ENCODE data around the gene RUNX2. TPM values are rescaled to one million over a fixed set of nuclear protein-coding genes. Genes with fewer than 3 reads are reported as not detected.

The RUNX2 gene
- total and polyA plus RNA-seq, 9 of the 15 experiments (the other 6 are each of a cell fraction or from before 2014, with no cell fraction given), result 0.29 to 1.00 (median 0.43) TPM

GRCh38 chr6:45664707-45665106 is 336.6 kb downstream of the RUNX2 start (continued):
- TF ChIP-seq MNT (conservative IDR thresholded peaks at IDR 0.05), result no peak

- Histone ChIP-seq H4K20me1 (replicated peaks; ENCODE audit: control insufficient read depth, insufficient read depth, low read length) (no peaks in the 10 kb centered on the region), H3K36me3 (ENCODE audit: control insufficient read depth, insufficient read depth, low read length) (no peaks in the 10 kb centered on the region), H2AFZ (ENCODE audit: low read depth, low read length) (no peak overlapping the region), H3K9me1 (ENCODE audit: control insufficient read depth, insufficient read depth, low read length) (no peaks in the 10 kb centered on the region), H3K27me3 (ENCODE audit: control insufficient read depth in 2 of 2, insufficient read depth in 2 of 2, low read length in 2 of 2) (peaks cover 34 to 65% of the 10 kb centered on the region in 2 experiments), H3K4me2 (ENCODE audit: insufficient read depth, low read length) (no peak overlapping the region), H3K4me3 (no peak overlapping the region), H3K79me2 (ENCODE audit: control insufficient read depth, insufficient read depth, low read length) (no peaks in the 10 kb centered on the region), H3K4me1 (replicated peaks in 1 of 2; ENCODE audit: control insufficient read depth in 2 of 2, insufficient read depth in 2 of 2, low read length in 2 of 2) (peaks cover 0 to 9% of the 10 kb centered on the region in 2 experiments; a peak in 1 of 5 replicates), H3K9me3 (replicated peaks; ENCODE audit: control insufficient read depth, insufficient read depth, low read depth, low read length) (no peaks in the 10 kb centered on the region), H3K27ac (ENCODE audit: extremely low read depth, low read depth, low read length) (no peak overlapping the region), H3K9ac (ENCODE audit: insufficient read depth in 1 of 2, low read depth in 2 of 2, low read length in 2 of 2) (no peak overlapping the region)
- ChIA-PET CTCF (ENCODE audit: low intra/inter-chr PET ratio) (no interaction called here), POLR2A (no interaction called here)
- DNase-seq (ENCODE audit: extremely low read depth in 1 of 4, low spot score in 3 of 4), result no peak
- no peak for FAIRE-seq
- in situ Hi-C loops (cut with MboI) (no loop called here), intact Hi-C loops (cut with micrococcal nuclease) (no loop called here)
- no TSS peak for BruUV-seq (replicated peaks)
- ATAC-seq, result no peak
- TF ChIP-seq ZNF695 (CRISPR knock-in tag; IDR thresholded peaks at IDR 0.05) (no peak), JUND (IDR thresholded peaks at IDR 0.05; ENCODE audit: borderline replicate concordance, low read depth, low read length) (no peak), JUND (tag; IDR thresholded peaks at IDR 0.05; ENCODE audit: borderline replicate concordance, low read depth, low read length) (no peak), FOXO4 (CRISPR knock-in tag; IDR thresholded peaks at IDR 0.05) (no peak), NR4A1 (CRISPR knock-in tag; IDR thresholded peaks at IDR 0.05) (no peak), NR4A1 (tag; IDR thresholded peaks at IDR 0.05) (no peak), CHD2 (IDR thresholded peaks at IDR 0.05; ENCODE audit: low read depth, low read length) (no peak), ZNF785 (CRISPR knock-in tag; IDR thresholded peaks at IDR 0.05) (no peak), ILF3 (IDR thresholded peaks at IDR 0.05; ENCODE audit: borderline replicate concordance) (no peak), ZNF780A (CRISPR knock-in tag; IDR thresholded peaks at IDR 0.05) (no peak), PKNOX1 (IDR thresholded peaks at IDR 0.05) (no peak), ZNF551 (CRISPR knock-in tag; IDR thresholded peaks at IDR 0.05) (no peak)
- WGBS (ENCODE audit: insufficient coverage, low coverage, missing lambda C conversion rate), result under 1% methylated on average over 7 of the region's 7 CpGs
Observed at GRCh38 chr6:45665859-45666258, 337.7 kb downstream of the RUNX2 start.

Data from K562 (cell line).